GM18498 (cell line): ENCODE results near the gene MUC3A.
"Not testable (repeated sequence)": the region's sequence is repeated elsewhere in the genome, so short reads cannot be mapped to it uniquely, and the experiment has no call there.

Experiments
- ATAC-seq: cut with Tn5 transposase; IDR thresholded peaks from one replicate; pipeline ENCODE4 v1.9.1; 2021; ENCODE audit warnings: mild to moderate bottlenecking, moderate library complexity; ENCODE audit not compliant: unreplicated experiment

MUC3A gene, protein sequence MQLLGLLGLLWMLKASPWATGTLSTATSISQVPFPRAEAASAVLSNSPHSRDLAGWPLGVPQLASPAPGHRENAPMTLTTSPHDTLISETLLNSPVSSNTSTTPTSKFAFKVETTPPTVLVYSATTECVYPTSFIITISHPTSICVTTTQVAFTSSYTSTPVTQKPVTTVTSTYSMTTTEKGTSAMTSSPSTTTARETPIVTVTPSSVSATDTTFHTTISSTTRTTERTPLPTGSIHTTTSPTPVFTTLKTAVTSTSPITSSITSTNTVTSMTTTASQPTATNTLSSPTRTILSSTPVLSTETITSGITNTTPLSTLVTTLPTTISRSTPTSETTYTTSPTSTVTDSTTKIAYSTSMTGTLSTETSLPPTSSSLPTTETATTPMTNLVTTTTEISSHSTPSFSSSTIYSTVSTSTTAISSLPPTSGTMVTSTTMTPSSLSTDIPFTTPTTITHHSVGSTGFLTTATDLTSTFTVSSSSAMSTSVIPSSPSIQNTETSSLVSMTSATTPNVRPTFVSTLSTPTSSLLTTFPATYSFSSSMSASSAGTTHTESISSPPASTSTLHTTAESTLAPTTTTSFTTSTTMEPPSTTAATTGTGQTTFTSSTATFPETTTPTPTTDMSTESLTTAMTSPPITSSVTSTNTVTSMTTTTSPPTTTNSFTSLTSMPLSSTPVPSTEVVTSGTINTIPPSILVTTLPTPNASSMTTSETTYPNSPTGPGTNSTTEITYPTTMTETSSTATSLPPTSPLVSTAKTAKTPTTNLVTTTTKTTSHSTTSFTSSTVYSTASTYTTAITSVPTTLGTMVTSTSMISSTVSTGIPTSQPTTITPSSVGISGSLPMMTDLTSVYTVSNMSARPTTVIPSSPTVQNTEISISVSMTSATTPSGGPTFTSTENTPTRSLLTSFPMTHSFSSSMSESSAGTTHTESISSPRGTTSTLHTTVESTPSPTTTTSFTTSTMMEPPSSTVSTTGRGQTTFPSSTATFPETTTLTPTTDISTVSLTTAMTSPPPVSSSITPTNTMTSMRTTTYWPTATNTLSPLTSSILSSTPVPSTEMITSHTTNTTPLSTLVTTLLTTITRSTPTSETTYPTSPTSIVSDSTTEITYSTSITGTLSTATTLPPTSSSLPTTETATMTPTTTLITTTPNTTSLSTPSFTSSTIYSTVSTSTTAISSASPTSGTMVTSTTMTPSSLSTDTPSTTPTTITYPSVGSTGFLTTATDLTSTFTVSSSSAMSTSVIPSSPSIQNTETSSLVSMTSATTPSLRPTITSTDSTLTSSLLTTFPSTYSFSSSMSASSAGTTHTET (N-terminal part only)

DNA sequence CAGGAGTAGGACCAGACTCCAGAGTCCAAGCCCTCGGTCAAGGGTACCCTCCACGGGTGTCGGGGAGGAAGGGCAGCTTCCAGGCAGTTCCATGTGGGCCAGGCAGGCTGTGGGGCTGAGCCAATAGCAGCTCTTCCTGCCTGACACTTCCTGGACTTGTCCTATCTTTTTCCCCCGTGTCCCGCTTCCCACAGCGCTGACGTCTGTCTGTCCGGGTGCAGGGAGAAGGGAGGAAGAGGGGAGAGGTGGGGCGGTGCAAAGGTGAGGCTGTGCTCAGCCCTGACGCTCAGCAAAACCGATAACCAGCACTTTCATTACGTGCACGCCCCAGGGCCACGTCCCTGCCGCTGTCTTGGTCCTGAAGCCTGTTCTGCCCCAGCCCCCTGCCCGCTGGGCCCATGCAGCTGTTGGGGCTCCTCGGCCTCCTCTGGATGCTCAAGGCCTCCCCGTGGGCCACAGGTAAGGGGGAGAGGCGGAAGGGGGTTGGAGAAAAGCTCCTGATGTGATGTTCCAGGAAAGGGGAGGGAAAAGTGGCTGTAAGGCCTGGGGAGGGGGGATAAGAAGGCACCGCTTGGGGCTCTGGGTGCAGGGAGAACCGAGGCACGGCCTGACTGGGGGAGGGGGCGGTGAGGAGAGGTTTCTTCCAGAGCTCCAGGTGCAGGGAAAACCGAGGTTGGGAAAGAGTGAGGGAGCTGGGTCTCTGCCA is at the start of gene MUC3A:
TSS of gene MUC3A (plus strand) at position 308 of the 706 bp plus-strand sequence. CDS start at position 399, 91 bp downstream.
- ATAC-seq = no peak

DNA sequence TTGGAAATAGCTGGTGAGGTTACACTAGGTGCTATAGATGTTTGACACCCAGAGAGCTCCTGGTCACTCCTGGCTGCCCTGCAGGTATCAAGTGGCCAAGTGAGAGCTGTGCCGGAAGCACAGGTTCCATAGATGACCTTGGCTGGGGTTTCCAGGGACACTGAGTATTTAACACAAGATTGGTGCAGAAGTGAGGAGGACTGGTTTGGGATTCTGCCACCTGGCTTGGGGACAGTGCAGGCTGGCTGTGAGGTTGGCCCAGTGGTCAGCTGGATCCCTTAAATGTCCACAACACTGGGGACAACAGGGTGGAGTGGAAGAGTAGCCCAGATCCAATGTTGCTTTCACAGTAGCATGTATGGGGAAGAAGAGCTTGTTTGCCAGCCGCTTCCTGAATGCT is 48.4 kb upstream of the MUC3A start:
- no peak for ATAC-seq

DNA sequence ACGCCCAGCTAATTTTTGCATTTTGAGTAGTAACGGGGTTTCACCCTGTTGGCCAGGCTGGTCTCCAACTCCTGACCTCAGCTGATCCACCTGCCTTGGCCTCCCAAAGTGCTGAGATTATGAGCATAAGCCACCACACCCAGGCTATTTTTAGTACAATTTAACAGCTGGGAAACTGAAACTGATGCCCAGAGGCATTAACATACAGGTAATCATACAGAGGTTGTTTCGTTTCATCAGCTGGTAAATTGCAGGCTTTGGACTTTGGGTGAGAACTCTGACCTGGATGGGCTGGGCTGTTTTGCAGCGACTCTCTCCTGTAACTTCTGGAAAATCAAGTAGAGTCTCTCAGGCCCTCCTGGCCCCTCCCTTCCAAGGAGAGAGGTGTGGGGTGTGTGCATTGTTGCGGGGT is 47.4 kb upstream of the MUC3A start:
- no peak for ATAC-seq

DNA sequence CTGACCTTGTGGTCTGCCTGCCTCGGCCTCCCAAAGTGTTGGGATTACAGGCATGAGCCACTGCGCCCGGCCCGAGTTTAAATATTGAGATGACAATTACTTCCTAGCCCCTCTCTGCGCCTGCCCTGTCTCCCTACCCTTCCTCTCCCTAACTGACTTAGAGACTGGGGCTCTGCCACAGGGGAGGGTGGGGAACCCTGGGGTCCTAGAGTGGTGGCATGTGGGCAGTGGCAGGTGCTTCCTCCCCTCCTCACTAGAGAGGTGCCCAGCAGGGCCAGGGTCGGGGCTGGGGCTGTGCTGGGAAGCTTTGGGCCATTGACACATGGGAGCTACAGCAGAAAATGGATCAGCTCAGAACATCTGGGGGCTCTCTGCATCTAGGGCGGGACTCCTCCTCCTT is 46.7 kb upstream of the MUC3A start:
- no peak for ATAC-seq

DNA sequence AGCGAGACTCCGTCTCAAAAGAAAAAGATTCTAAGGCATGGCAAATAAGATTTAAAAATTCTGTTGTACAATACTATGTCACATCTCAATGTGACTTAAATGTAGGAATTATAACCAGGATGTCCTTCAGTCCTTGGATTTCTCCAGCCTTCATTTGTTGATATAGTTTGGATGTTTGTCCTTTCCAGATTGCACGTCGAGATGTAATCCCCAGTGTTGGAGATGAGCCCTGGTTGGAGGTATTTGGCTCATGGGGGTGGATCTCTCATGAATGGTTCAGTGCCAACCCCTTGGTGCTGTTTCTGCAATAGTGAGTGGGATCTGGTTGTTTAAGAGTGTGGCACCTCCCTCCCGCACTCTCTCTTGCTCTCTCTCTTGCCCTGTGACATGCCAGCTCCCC is 40.8 kb upstream of the MUC3A start:
- ATAC-seq = no peak

DNA sequence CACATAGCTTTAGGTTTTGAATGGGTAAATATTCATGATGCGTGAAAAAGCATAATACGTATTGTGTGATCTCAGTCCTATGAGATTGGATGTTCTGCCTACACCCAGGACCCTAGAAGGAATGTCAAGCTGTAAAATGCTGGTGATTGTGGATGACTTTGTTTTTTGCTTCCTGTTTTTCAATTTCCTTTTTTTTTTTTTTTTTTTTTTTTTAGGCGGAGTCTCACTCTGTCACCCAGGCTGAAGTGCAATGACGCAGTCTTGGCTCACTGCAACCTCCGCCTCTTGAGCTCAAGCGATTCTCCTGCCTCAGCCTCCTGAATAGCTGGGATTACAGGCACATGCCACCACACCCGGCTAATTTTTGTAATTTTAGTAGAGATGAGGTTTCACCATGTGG is 38.9 kb upstream of the MUC3A start:
- not testable (repeated sequence) for ATAC-seq

DNA sequence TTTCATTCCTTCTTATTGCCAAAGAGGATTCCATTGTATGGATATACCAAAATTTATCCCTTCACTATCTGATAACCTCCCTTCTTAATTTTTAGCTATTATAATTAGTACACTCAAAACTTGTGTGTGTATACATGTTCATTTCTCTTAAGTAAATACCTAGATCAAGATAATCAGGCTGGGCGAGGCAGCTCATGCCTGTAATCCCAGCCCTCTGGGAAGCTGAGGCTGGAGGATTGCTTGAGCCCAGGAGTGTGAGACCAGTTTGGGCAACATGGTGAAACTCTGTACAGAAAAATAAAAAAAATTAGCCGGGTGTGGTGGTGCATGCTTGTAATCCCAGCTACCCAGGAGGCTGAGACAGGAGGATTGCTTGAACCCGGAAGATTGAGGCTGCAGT is 37.9 kb upstream of the MUC3A start:
- no peak for ATAC-seq

DNA sequence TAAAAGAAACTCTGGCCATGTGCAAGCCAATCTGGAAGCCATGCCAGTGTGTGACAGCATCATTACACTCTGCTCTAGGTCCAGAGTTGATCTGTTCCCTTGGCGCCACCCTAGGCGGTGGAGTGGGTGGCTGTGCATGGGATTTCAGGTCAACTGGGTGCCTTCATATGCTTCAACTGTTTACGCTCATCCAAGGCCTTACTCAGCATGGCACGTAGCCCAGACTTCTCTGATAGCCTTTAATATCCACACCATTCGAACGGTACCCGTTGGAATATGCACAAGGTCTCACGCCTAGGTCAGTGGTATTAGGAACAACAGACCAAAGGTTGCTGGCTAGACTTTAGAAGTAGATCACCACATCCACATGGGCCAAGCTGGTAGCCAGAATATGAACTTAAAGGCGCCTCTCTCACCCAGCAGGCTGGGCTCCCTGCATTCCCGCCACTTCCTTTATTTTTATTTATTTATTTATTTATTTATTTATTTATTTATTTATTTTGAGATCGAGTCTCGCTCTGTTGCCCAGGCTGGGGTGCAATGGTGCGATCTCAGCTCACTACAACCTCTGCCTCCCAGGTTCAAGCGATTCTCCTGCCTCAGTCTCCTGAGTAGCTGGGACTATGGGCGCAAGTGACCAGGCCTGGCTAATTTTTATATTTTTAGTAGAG is 35.0 kb upstream of the MUC3A start:
- ATAC-seq = no peak

DNA sequence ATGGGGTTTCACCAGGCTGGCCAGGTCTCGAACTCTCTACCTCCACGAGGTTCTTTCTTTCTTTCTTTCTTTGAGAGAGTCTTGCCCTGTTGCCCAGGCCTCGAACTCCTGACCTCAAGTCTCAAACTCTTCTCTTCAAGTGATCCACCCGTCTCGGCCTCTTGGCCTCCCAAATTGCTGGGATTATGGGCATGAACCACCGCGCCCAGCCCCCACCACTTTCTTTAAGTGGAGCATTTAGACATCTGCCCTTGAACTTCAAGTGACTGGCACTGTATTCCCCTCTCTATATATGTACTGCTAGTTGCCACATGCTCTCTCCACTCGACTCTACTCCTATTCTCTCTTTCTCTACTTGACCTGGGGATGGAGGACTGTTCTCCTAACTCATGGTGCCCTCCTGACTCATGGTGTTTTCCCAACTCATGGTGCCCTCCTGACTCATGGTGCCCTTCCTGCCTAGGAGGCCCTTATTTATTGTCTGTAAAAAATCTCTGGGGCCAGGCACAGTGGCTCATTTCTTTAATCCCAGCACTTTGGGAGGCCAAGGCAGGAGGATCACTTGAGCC is 34.4 kb upstream of the MUC3A start:
- no peak for ATAC-seq

DNA sequence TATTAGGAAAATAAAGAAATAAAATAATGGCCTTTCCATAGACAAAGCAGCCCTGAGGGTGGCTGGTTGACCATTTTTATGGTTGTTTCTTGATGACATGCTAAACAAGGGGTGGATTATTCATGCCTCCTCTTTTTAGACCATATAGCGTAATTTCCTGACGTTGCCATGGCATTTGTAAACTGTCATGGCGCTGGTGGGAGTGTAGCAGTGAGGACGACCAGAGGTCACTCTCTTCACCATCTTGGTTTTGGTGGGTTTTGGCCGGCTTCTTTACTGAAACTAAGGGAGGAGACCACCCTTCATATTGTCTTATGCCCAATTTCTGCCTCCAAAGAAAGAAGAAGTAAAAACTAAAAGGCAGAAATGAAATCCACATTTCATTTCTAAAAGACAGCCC is 30.0 kb upstream of the MUC3A start:
- not testable (repeated sequence) for ATAC-seq

DNA sequence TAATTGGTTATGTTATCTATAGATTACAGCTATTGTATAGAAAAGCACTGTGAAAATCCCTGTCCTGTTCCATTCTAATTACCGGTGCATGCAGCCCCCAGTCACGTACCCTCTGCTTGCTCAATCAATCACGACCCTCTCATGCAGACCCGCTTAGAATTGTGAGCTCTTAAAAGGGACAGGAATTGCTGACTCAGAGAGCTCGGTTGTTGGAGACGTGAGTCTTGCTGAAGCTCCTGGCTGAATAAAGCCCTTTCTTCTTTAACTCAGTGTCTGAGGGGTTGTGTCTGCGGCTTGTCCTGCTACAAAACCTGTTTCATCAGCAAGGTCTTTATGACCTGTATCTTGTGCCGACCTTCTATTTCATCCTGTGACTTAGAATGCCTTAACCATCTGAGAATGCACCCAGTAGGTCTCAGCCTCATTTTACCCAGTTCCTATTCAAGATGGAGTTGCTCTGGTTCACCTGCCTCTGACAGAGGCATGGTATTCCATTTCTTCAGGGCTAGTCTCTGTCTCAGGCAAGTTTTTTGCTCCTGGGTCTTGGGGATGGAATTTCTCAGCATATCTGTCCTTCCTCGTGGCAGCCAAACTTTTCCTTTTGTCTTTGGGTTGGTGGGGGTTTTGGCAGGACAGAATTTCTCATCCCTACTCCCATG is 29.4 kb upstream of the MUC3A start:
- not testable (repeated sequence) for ATAC-seq

DNA sequence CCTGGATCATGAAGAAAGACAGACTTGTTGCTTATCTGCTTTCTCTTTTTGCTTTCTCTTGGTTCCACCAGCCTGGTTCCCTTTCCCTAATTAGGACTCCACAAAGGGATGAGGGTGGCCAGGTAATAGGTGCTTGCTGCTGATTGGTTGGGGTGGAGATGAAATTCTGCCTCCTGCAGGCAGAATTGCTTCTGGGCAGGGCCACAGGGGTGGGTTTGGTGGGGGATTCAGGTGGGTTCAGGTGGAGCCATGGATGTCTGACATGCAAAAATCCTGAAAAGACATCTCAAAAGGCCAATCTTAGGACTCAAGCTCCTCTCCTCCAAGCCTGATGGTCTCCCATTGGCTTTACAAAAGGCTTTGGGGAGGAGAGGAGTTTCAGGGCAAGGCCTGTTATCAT is 28.3 kb upstream of the MUC3A start:
- no peak for ATAC-seq

DNA sequence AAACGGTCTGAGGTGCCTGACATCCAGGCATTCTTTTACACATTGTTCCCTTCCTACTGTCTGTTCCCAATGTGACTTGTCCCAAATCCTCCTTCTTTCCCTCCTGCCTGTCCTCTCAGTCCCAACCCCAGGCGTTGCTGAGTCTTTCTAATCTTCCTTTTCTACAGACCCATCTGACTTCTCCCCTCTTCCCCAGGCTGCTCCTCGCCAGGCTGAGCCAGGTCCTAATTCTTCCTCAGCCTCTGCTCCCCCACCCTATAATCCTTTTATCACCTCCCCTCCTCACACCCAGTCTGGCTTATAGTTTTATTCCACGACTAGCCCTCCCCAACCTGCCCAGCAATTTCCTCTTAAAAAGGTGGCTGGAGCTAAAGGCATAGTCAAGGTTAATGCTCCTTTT is 25.7 kb upstream of the MUC3A start:
- ATAC-seq = not testable (repeated sequence)

DNA sequence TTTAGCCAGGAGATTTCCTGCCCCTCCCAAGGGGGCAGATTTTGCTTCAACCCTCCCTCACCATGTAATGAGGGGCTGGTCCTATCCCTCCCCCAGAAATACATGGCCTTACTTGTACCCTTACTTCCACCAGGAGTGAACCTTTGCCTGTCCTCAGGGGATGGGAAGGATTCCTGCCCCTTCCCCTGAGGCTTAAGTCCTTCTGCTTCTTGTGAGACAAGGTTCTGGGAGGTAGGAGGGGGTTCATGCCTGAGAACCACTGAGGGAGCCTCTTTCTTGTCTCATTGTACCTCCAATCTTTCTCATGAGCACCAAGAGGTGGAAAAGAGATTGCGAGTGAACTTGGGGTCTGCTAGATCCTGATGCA is 19.5 kb upstream of the MUC3A start:
- ATAC-seq = no peak

DNA sequence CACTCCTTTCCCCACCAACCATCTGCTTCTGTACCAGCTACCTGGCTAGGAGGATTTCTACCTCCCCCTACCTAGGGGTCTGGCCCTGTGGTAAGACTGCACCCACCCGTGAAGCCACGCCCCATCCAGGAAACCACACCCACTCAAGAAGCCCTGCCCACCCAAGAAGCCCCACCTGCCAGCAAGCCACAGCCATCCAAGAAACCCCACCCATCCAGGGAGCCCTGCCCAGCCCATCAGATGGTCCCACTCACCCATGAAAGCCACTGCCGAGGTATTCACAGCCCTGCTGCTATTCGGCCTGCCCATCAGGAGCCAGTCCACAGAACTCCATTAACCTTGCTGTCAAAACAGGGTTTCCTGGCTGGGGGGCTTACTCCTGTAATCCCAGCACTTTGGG is 15.6 kb upstream of the MUC3A start:
- no peak for ATAC-seq

DNA sequence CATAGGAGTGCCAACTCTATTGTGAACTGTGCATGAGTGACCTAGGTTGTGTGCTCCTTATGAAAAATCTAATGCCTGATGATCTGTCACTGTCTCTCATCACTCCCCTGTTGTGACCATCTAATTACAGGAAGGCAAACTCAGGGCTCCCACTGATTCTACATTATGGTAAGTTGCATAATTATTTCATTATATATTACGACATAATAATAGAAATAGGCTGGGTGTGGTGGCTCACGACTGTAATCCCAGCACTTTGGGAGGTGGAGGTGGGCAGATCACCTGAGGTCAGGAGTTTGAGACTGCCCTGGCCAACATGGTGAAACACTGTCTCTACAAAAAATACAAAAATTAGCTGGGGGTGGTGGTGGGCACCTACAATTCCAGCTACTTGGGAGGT is 14.0 kb upstream of the MUC3A start:
- ATAC-seq = not testable (repeated sequence)

DNA sequence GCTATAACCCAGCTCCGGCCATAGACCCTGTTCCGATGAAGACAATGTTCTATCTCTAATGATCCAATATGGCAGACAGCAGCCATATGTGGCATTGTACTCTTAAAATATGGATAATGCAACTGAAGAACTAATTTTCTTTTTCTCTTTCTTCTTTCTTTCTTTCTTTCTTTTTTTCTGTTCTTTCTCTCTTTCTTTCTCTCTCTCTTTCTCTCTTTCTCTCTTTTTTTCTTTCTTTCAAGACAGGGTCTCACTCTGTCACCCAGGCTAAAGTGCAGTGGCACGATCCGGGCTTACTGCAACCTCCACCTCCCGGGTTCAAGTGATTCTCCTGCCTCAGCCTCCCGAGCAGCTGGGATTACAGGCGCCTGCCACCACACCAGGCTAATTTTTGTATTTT is 13.2 kb upstream of the MUC3A start:
- not testable (repeated sequence) for ATAC-seq

DNA sequence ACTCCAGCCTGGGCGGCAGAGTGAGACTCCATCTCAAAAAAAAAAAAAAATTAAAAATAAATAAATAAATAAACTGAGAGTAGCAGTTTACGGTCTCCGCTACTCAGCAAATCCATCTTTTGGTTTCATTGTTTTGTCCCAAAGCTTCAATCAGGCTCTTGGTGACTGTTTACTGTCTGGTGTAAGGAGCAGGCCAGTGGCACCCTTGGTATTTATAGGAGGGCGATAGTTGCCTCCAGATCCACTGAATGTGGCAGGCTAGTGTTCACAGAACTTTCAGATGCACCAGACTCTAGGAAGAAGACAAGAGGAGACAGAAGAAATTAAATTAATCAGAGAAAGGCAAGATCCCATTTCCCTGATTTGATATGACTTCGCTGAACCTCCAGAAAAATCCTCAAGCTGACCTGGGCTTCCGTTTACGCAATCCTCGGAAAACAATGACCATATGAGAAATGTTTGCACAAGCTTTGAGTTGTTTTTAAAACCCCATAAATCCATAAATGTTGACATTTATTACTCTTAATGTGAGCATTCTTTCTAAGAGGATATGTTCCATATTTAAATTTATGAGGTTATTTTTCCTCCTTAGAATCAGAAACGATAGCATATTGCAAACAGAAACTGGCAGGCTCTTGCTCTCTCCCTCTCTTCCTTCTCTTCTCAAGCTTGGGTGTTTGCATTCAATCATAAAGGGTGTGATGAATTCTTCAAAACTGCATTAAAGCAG is 7.1 kb upstream of the MUC3A start:
- no peak for ATAC-seq
